WTC11 (cell line): Measurements from ENCODE around the gene HOXD8.

Source experiments
- ATF2 ChIP-seq: sonication (generic); formaldehyde crosslinking; IDR thresholded peaks from 2 replicates; pipeline ENCODE4 v1.8.1; 2022; ENCODE audit warnings: low read depth, missing genetic modification reagents, borderline replicate concordance
- CTCF ChIP-seq: fragments of 200-600 bp; IDR thresholded peaks from 2 replicates; pipeline ENCODE4 v1.8.0; 2022; ENCODE audit warnings: antibody characterized with exemption
- JUN ChIP-seq: sonication (generic); formaldehyde crosslinking; IDR thresholded peaks from 2 replicates; pipeline ENCODE4 v1.8.0; 2023; ENCODE audit warnings: mild to moderate bottlenecking, missing genetic modification reagents
- NFYB ChIP-seq: sonication (generic); formaldehyde crosslinking; conservative IDR thresholded peaks from 2 replicates; pipeline ENCODE4 v1.8.0; 2022; ENCODE audit warnings: low read depth, missing genetic modification reagents
- RORB ChIP-seq: fragments of 250-450 bp; sonication (Bioruptor Pico); IDR thresholded peaks from 2 replicates; pipeline ENCODE4 v1.9.0; 2021; ENCODE audit warnings: mild to moderate bottlenecking
- ZNF281 ChIP-seq: sonication (generic); formaldehyde crosslinking; IDR thresholded peaks from 2 replicates; pipeline ENCODE4 v1.8.0; 2023; ENCODE audit warnings: mild to moderate bottlenecking, missing genetic modification reagents

GRCh38 chr2:176082525-176082823, 47.0 kb upstream of the HOXD8 start:
- TF ChIP-seq RORB (CRISPR knock-in tag) (no peak), ZNF281 (CRISPR knock-in tag) (no peak), ATF2 (CRISPR knock-in tag) (no peak), CTCF (no peak), NFYB (CRISPR knock-in tag) (no peak), JUN (CRISPR knock-in tag) (no peak)
